Coronary artery (tissue), 2 donors: Measurements from ENCODE around the gene SUOX.
A peak's percentile ranks its signal among the peaks of the same experiment; 100 is the strongest.

ENCODE experiments used
- DNase-seq: peaks from one replicate; pipeline ENCODE4 v3.0.0-alpha.2; 2017; ENCODE audit warnings: low spot score
- H3K27ac ChIP-seq, 2 donors: fragments of 200-600 bp; sonication (generic); one replicate each; pipeline ENCODE4 v1.5.1; 2016 to 2019
- H3K4me3 ChIP-seq: fragments of 200-600 bp; sonication (generic); 2 replicates; pipeline ENCODE4 v1.5.1; 2016; ENCODE audit warnings: mild to moderate bottlenecking, moderate library complexity
- TF ChIP-seq, protein P1 (sequence below): fragments of 200-600 bp; sonication (generic); IDR thresholded peaks from one replicate; pipeline ENCODE4 v1.5.1; 2019; ENCODE audit warnings: antibody characterized with exemption

Gene SUOX

DNA sequence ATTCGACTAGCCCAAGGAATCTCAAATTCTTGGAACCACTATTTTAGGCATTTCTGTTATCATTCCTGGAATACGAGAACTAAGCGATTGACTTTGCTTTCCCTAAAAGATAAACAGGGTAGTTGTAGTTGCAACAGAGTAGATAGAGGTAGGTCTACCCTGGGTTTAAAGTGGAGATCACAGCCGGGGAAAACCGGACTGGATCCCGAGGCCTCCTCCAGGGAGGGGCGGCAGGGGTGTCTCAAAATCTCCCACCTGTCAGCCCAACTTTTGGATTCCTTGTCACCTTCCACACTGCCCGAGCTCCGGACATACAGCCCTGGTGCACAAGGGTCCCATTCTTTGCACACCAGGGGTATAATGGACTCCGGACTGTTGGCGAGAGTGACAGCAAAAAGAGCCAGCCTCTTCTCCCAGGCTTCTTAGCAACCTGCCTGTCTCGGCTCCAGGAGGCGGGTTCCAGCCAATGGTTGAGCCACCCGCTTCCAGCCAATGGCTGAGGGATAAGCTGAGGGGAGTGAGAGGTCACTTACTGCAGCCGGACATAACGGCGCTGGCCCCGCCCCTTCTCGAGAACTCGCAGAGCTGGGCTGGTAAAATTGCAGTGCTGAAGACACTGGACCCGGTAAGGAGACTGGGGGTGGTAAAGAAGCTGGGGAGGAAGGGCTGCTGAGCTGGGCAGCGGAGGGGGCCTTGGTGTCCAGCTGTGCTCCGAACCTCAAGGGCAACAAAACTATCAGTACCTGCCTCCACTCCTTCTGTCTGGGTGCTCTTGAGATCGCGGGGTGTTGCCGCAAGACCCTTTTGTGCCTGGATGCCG, at the start of gene SUOX:
Gene SUOX (plus strand): TSS at position 562 of the 820 bp plus-strand sequence. CDS start 4,946 bp downstream, outside the sequence.
- peak; percentile 99 for DNase-seq
- Histone ChIP-seq H3K4me3 (peak within 1 kb of the TSS; percentile 84), H3K27ac (peak within 1 kb of the TSS; percentile 57 to 91)
- TF ChIP-seq, protein P1, sequence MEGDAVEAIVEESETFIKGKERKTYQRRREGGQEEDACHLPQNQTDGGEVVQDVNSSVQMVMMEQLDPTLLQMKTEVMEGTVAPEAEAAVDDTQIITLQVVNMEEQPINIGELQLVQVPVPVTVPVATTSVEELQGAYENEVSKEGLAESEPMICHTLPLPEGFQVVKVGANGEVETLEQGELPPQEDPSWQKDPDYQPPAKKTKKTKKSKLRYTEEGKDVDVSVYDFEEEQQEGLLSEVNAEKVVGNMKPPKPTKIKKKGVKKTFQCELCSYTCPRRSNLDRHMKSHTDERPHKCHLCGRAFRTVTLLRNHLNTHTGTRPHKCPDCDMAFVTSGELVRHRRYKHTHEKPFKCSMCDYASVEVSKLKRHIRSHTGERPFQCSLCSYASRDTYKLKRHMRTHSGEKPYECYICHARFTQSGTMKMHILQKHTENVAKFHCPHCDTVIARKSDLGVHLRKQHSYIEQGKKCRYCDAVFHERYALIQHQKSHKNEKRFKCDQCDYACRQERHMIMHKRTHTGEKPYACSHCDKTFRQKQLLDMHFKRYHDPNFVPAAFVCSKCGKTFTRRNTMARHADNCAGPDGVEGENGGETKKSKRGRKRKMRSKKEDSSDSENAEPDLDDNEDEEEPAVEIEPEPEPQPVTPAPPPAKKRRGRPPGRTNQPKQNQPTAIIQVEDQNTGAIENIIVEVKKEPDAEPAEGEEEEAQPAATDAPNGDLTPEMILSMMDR = no peak

DNA sequence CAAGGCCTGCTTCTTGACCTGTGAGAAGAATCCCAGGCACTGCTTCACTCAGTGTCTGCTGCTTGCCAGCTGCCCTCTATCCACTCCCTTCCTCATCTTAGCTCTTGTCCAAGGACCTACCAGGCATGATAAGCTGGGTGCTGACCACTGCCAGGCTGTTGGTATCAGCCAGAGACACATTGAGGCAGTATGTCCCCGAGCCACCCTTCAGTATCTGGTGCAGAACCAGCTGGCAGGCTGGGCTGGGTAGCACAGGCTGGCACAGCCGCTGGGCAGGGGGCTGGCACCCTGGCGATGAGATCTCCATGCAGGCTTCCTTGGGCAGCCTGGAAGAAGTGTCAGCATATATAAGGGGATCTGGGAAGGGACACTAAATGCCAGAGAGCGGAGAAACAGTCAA, 41.7 kb upstream of the SUOX start:
- DNase-seq = no peak
- Histone ChIP-seq H3K27ac (no peak overlapping the region), H3K4me3 (no peak overlapping the region)
- TF ChIP-seq, protein P1 = no peak

DNA sequence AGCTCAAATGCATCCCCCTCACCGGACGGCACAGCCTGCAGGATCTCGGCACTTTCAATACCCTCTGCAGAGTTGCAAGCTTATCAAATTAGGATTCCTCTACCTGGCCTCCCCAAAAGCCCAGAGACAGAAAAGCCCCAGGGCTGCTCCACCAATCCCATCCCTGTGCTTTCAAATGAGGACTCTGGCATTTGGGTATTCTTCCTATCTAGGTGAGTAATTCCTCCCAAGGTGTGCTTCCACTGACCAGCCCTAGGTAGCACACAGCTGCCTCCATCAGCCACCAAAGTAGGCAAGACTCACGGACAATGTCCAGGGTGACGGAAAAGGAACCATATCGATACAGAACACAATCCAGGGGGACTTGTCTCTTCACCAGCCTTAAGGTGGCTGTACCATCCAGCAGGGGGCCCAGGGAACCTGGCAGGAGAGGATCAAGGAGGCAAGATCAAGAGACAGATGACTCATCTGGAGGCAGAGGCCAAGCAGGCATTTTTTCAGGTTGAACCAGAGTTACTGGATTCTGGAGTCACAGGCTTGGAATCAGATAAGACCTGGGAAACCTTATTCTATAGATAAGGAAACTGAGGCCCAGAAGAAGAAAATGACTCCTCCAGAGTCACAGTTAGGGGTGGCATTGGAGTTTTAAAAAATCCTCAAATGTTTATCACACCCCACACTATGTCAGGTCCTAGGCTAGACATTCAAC, 41.1 kb upstream of the SUOX start:
- no peak for DNase-seq
- Histone ChIP-seq H3K27ac (no peak overlapping the region), H3K4me3 (no peak overlapping the region)
- TF ChIP-seq, protein P1 = no peak

DNA sequence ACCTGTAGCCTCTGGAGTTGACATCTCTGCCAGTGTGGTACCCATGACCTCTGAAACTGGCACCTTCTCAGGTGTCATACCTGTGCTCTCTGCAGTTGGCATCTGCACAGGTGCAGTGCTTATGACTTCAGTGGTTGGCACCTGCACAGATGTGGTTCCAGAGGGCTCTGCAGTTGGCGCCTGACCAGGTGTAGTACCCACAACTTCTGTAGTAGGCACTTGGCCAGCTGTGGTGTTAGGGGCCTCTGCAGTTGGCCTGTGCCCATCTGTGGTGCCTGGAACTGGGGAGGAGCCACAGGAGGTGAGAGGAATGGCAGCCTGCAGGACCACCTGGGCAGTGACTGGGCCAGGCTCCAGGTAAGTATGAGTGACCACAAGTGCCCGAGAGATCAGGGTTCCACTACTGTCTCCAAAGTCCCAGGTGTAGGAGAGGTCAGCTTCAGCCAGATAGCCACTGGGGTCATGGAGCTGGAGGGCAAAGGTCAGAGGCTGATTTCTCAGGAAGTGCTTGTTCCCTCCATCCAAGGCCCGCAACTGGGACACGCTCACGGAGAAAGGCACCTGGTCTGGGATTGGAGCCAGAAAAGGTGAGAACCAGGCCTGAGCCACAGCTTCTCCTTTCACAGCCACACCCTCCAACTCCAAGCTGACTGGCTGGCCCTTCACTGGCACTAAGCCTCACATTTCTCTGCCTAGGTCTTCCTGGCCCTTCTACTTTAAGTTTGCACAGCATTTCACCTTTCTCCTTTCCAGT, 39.8 kb upstream of the SUOX start:
- no peak for DNase-seq
- Histone ChIP-seq H3K4me3 (no peak overlapping the region), H3K27ac (no peak overlapping the region)
- TF ChIP-seq, protein P1 = no peak

DNA sequence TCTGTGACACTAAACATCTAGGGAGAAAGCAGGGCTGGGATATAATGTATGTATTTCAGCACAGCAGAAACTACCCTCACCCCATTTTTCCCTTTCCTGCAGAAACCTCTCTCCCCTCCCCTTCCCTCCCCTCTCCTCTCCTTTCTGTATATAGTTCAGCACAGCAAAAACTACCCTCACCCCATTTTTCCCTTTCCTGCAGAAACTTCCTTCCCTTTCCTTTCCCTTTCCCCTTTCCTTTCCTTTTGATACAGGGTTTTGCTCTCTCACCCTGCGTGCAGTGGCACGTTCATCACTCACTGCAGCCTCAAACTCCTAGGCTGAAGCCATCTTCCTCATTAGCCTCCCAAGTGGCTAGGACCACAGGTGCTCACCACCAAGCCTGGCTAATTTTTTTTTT, 33.3 kb upstream of the SUOX start:
- Histone ChIP-seq H3K27ac (no peak overlapping the region), H3K4me3 (no peak overlapping the region)
- TF ChIP-seq, protein P1 = no peak
- no peak for DNase-seq

DNA sequence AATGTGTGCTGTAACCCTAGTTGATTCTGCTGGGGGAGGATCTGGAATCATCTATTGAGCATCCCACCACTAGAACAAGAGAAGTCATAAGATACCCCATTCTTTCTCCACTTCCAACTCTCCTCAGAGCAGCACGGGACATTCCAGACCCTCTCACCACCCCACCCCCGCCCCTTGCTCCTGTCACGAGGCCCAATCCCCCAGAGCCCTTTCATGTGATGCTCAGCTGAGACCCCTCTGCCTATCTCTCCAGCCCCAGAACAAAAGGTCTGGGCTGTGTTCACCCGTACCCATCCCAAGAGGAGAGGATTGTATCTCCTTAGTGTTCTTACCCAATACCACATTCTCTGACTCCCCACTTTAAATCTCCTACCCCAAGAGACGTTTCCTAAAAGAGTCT, 31.8 kb upstream of the SUOX start:
- Histone ChIP-seq H3K27ac (no peak overlapping the region), H3K4me3 (no peak overlapping the region)
- DNase-seq = no peak
- TF ChIP-seq, protein P1 = no peak
